GM21576 (cell line): ENCODE results near the gene PLXDC1.
"Not testable (repeated sequence)": the region's sequence is repeated elsewhere in the genome, so short reads cannot be mapped to it uniquely, and the experiment has no call there.

Experiments used
- ATAC-seq: cut with Tn5 transposase; IDR thresholded peaks from one replicate; pipeline ENCODE4 v1.9.1; 2021; ENCODE audit warnings: mild to moderate bottlenecking, moderate library complexity; ENCODE audit not compliant: unreplicated experiment

PLXDC1 gene

GRCh38 chr17:39069114-39069756, 82.2 kb downstream of the PLXDC1 start:
- ATAC-seq = no peak

GRCh38 chr17:39064819-39065218, 86.6 kb downstream of the PLXDC1 start:
- ATAC-seq = no peak

- no peak for ATAC-seq
Measured at GRCh38 chr17:39064374-39064773, 87.1 kb downstream of the PLXDC1 start.

- no peak for ATAC-seq
Measured at GRCh38 chr17:39063681-39064069, 87.8 kb downstream of the PLXDC1 start.

- ATAC-seq = no peak
Measured at GRCh38 chr17:39062846-39063680, 88.4 kb downstream of the PLXDC1 start.

GRCh38 chr17:39058524-39058923, 92.9 kb downstream of the PLXDC1 start:
- no peak for ATAC-seq

GRCh38 chr17:39057701-39058206, 93.7 kb downstream of the PLXDC1 start:
- ATAC-seq = no peak

- ATAC-seq = no peak
Measured at GRCh38 chr17:39054111-39054645, 97.3 kb downstream of the PLXDC1 start.

- not testable (repeated sequence) for ATAC-seq
Measured at GRCh38 chr17:39052423-39052822, 99.0 kb downstream of the PLXDC1 start.

- no peak for ATAC-seq
Measured at GRCh38 chr17:39051001-39051585, 100.3 kb downstream of the PLXDC1 start.

GRCh38 chr17:39045948-39046679, 105.3 kb downstream of the PLXDC1 start:
- ATAC-seq = no peak

- no peak for ATAC-seq
Measured at GRCh38 chr17:39036009-39036408, 115.4 kb downstream of the PLXDC1 start.

- ATAC-seq = not testable (repeated sequence)
Measured at GRCh38 chr17:39035578-39035977, 115.9 kb downstream of the PLXDC1 start.

GRCh38 chr17:39028690-39029089, 122.7 kb downstream of the PLXDC1 start:
- ATAC-seq = no peak

- no peak for ATAC-seq
Measured at GRCh38 chr17:39027455-39028035, 123.9 kb downstream of the PLXDC1 start.

- ATAC-seq = no peak
Measured at GRCh38 chr17:39026980-39027451, 124.4 kb downstream of the PLXDC1 start.

GRCh38 chr17:39026346-39026745, 125.1 kb downstream of the PLXDC1 start:
- not testable (repeated sequence) for ATAC-seq

GRCh38 chr17:39022924-39023323, 128.5 kb downstream of the PLXDC1 start:
- no peak for ATAC-seq

GRCh38 chr17:39020037-39020436, 131.4 kb downstream of the PLXDC1 start:
- ATAC-seq = not testable (repeated sequence)
